NCI-H2107 treated with DMSO at 0.1 percent for 48 hours (cell line): ENCODE measurements around the gene NDUFS5.
"Not testable (repeated sequence)": the region's sequence is repeated elsewhere in the genome, so short reads cannot be mapped to it uniquely, and the experiment has no call there.

ENCODE experiments used
- DNase-seq: peaks from one replicate; lab custom pipeline; 2025; ENCODE audit not compliant: unreplicated experiment; lab: John Stamatoyannopoulos, UW

NDUFS5 gene

DNA sequence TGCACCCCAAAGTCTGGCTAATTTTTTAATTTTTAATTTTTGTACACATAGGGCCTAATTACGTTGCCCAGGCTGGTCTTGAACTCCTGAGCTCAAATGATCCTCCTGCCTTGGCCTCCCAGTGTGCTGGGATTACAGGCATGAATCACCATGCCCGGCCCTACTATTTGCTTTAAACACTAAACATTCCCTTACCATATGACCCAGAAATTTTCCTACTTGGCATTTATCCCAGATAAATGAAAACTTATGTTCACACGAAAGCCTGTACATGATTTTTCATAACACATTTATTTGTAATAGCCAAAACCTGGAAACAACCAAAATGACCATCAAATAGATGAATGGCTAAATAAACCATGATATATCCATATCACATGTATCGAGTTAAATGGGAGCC, 35.8 kb downstream of the NDUFS5 start:
- DNase-seq, result no peak

- DNase-seq, result no peak
Observed at GRCh38 chr1:39063191-39063590, 37.0 kb downstream of the NDUFS5 start.

GRCh38 chr1:39063775-39064174, 37.6 kb downstream of the NDUFS5 start:
- no peak for DNase-seq

GRCh38 chr1:39065542-39065941, 39.4 kb downstream of the NDUFS5 start:
- DNase-seq, result no peak

GRCh38 chr1:39068227-39068626, 42.1 kb downstream of the NDUFS5 start:
- DNase-seq, result not testable (repeated sequence)

DNA sequence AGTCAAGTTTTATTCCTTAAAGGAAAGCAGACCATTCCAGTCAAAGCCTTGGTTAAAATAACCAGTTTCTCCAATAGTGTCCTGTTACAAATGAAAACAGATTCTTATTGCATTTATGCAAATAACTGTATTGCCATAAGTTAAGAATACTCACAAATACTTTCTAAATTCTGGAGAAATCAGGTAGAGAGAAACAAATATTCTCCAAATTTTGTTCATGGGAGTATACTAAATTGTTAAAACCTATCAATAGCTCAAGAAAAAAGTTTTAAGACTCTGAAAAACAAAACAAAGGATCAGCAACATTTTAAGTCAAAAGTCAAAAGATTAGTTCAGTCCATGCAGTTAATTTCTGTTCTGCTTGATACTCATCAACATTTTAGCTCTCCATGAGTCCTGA, 45.4 kb downstream of the NDUFS5 start:
- DNase-seq, result not testable (repeated sequence)

GRCh38 chr1:39076127-39076798, 50.1 kb downstream of the NDUFS5 start:
- no peak for DNase-seq

- DNase-seq, result no peak
Observed at GRCh38 chr1:39076799-39077148, 50.6 kb downstream of the NDUFS5 start.

DNA sequence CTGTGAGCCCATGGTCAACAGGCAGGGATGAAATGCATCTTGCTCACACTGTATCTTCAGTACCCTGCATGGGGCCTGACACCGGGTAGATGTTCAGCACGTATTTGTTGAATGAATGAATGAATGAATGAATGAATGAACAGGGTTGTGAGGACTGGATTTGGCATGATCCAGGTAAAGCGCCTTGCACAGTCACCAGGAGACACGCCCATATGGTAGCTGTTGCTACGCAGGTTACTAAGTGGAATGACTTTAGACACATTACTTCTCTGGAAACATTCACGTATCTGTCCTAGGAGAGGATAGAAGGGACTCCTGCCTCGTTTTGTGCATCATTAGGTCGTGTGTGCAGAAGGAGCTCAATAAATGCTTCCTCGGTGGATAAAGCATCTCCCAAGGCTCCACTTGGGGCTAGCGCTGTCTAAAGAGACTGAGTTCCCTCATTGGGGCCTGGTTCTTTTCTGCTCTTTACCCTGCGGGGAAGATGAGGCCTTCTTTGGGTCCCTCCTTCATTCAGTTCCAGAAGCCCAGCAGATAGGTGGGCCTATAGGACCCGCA, 54.2 kb downstream of the NDUFS5 start:
- no peak for DNase-seq

DNA sequence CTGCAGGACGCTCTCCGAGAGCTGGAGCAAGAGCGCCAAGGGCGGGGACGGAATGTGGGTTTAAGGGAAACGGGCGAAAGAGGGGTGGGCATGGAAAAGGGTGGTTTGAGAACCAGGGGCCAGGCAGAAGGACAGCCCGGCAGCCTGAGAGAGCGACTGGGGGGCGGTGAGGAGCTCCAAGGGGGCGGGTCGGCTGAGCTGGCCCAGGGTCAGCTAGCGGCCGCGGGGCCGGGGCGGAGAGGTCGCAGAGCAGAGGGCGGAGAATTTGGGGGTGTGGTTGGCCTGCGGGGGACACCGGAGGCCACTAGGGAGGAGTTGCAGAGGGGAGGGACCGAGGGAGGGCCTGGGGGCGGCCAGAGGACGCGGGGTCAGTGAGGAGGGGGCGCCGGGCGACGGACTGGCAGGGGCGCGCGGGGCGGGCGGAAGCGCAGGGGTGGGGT, 54.7 kb downstream of the NDUFS5 start:
- DNase-seq, result no peak

DNA sequence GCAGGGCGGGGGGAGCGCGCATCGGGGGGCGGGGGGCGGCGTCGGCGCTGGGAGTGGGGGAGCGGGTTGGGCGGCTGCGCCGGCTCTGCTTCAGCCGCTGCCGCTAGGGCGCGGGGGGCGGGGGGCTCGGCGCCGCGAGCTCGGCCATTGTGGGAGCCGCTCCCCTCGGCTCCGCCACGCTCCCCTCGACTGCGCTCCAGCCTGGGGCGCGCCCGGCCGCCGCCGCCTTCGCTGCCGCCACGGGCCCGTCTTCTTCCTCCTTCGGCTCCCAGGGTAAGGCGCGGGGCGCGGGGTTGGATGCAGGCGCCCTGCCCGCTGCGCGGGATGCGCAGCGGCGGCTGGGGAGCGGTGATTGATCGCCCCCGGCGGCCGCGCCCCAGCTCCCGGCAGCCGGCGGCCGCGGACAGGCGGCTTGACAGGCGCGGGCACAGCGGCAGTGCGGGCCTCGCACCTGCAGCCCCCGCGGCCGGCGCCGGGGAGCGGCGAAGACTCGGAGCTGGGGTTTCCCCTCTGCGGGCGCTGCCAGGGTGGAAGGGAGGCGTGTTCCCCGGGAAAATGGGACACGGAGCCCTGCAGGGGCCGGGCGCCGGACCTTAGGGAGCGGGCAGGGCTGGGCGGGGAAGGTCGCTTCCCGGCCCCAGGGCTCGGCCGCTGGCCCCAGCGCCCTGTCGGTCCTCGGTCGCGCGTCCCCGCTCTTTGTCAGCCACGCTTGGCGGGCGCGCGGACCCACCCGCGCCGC, 55.3 kb downstream of the NDUFS5 start:
- no peak for DNase-seq

DNA sequence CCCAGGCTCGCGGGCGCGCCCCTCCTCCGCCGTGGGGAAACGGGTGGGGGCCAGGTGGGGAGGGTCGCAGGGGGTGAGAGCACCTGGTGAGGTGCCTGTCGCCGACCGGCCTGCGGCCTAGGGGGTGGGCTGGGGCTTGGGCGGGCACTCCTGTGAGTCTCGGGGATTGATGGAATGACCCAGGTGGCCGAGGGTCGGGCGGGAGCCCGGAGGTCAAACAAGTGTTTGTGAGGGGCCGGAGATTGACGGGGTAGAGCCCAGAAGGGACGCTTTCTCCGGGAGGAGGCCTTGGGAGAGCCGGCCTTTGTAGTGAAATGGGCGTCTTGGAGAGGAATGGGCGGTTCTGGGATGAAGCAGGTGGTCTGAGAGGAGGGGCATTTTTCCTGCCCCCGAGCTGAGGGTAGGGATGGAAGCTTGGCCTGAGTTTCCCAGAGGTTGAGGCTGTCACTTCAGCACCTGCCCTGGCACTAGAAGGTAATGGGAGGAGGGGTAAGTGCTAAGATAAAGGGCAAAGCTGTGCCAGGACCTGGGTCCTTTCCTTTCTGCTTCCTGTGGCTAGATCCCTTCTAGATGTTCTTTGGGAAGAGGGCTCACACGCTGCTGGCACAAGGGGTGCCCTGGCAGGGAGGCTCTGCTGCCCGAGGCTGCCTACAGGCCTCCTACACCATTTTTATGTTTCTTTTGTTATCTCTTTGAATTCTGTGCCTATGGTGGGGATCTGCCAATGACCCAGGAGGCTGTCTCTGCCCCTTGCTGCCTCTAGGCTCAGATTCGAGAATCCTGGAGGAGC, 56.1 kb downstream of the NDUFS5 start:
- DNase-seq, result no peak

DNA sequence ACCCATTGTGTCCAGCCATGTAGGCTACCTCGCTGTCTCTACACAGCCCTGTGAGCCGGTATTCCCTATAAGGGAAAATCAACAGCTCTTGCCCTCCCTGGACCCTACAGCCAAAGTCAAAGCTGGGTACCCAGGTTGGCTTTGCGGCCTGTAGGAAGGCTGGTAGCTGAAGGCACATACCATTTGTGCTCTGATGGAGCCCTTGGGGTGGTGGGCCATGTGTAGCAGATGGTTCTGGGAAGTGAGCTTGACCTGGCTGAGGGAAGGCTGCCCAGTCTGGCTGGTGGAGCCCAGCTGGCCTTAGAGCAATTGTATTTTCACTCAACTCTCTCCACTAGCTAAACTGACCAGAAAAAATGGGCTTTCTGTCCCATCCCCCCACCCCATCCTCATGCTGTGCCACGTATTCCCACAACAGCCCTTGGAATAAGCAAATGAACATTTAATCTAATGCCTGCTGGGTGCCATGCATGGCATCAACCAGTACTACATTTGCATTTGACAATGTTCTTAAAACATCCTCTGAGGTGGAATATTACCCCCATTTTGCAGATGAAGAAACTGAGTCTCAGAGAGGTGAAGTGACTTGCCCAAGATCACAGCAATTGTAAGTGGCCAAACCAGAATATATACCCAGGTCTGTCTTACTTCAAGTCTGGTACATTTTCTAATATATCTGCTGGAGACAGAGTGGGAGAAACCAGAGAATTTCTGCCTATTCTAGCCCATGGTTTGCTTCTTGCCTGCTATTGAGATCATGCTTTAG, 56.8 kb downstream of the NDUFS5 start:
- DNase-seq, result no peak

DNA sequence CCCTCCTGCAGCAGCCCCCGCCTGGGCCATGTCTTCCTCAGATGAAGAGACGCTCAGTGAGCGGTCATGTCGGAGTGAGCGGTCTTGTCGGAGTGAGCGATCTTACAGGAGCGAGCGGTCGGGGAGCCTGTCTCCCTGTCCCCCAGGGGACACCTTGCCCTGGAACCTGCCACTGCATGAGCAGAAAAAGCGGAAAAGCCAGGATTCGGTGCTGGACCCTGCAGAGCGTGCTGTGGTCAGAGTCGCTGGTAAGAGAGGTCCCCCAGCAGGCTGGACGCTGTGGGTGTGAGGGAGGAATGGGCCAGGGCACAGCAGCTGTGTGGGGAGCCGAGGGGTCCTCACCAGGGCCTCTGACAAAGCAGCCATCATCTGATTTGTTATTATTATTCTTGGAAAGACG, 58.0 kb downstream of the NDUFS5 start:
- no peak for DNase-seq
